Amygdala (tissue), 56 donors: ENCODE data around the gene CFAP61.
"Not testable (repeated sequence)": the region's sequence is repeated elsewhere in the genome, so short reads cannot be mapped to it uniquely, and the experiment has no call there.

Source experiments
- DNase-seq, 56 donors: peaks; one replicate each; lab custom pipeline; 2025; lab: John Stamatoyannopoulos, UW

Gene CFAP61

DNA sequence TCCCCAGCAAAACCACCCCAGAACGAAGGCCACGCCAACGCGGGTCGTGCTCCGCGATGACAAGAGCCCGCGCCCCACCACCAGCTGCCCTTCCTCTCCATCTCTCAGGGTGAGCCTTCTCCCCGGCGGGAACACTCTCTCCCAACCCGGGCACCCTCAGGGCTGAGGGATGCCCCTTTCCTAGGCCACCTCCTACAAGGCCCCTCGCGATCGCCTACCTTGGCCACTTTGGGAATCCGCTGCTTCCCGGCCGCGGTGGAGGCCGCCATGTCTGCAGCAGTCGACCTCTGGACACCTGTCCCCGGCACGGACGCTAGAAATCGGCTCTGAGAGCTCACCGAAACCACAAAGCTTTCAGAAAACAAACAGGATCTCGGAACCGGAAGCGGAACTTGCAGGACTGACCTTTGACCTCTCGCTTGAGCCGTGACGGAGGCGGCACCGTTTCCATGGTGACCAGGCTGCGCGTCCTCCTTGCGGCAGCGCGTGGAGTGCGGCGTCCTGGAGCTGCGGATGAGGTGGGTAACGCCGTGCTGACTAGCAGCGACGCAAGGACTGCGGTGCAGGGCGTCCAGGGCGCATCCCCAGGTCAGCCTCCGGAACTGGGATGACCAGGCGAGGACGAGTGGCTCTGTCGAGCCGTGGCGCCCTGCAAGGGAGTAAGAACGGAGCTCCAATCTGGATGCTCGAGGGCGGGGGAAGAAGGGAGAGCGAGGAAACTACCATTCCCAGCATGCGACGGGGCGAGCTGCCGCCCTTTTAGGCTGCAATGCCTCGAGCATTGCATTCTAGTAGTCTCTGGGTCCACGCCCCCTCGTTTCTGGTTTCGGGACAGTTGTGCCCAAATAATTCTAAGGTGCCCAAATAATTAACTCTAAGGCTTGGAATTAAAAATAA, at the start of gene CFAP61, which contains the start of gene CRNKL1:
Gene CFAP61, plus strand, starts transcription at position 459 of the 897 bp plus-strand sequence. CDS start 4,122 bp downstream, outside the sequence.
Gene CRNKL1, minus strand, starts transcription at position 393 of the 897 bp plus-strand sequence. Its CDS starts 124 bp downstream, at position 269.
- peak; percentile 81 to 99 (median 94) for DNase-seq

DNA sequence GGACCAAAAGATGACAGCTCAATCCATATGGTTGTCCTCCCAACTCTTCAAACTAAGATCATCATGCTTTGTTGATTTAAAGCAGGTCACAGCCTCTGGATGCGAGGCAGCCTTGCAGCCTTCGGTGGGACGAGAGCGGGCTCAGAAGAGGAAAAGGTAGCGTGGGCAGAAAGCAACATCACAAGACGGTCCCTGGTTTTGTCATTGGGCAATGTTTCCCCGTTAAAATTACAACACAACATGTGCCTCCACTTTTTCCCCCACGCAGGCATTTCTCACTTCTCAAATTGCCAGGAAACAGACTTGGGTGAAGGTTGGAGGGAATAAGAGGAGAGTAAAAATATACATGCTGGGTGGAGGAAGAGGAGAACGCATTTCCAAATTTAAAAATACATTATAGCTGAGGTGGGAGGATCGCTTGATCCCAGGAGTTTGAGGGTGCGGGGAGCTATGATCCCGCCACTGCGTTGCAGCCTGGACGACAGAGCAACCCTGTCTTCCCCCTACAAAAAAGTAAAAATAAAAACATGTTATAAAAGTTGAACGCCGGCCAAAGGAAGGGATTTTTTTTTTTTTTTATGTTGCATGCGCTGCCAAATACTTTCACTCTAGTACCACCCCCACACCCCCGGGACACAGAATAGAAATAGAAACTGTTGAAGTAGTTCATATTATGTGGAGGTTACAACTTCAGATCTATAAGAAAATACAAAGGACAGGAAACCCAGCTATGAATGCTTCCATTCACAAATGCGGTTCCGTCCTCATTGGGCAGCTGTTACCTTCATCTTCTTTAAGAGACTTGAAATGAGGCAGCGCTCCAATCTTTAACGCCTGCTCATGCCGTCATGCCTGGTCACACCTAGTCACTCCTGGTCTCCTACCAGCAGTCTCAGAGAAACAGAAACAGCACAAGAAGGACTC, 49.0 kb upstream of the CFAP61 start:
- DNase-seq = peak in 16 of 56 donors; percentile 27 to 81 (median 40)

DNA sequence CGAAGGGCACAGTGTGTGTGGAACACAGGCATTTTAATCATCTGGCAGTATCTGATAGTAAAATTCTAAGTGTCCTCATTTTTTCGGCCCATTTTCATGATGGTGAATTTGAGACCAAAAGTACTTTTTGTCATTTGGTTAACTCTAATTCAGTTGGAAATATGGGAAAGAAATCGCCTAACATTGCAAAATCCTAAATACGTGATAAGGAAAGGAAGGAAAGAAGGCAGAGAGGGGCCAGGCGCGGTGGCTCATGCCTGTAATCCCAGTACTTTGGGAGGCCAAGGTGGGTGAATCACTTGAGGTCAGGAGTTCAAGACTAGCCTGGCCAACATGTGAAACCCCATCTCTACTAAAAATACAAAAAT, 48.4 kb upstream of the CFAP61 start:
- not testable (repeated sequence) for DNase-seq

- no peak for DNase-seq
These were observed 47.0 kb upstream of the CFAP61 start for GRCh38 chr20:20005342-20005741.

DNA sequence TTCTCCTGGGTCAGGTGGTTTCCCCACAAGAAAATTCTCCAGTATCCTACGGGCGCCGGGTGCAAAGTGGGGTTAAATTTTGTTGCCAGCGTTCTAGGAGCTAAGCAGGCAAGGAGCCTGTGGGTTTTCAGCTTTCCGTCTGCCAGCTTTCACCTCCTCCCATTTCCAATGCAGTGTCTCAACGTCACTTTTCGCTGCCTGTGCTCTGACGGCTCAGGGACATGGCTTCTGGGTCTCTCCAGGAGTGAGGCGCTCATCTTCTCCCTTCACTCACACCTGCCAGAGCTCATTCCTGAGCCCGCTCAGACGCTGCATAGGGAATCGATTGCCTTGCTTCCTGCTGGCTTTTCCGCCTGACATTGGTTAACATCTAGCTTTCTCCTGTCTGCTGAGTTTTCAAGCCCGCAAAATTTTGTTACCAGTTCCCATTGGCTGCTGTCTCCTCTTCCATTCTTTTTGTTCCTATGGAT, 42.5 kb upstream of the CFAP61 start:
- peak in 1 of 56 donors; percentile 26 for DNase-seq

DNA sequence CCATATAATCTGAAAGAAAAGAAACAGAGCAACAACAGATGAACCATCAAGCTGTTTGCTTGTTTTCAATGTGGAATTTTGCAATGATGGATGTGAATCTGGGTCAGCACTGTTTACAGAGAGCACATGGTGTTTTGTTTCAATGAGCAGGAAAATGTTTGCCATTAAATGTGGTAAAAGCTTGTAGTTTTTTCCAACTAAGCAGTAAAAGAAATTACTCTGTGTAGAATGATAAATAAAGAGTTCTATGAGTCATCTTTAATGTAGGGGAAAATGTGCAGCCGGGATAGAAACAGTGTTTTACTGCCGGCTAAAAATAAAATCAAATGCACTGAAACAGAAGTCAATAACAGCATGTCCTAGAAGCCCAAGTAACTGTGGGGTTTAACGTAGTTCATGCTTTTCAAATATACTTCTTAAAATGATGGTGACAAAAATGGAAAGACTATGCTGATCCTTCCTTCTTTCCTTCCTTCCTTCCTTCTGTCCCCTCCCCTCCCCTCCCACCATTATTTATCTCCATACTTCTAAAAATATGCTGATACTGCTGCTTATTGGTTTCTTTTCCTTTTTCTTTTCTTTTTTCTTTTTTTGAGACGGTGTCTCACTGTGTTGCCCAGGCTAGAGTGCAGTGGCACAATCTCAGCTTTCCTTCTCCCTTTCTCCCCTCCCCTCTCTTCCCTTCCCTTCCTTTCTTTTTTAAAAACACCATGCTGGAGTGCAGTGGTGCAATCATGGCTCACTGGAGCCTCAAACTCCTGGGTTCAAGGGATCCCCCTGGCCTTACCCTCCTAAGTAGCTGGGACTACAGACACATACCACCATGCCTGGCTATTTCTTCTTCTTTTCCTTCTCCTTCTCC, 41.5 kb upstream of the CFAP61 start:
- DNase-seq = peak in 1 of 56 donors; percentile 54

DNA sequence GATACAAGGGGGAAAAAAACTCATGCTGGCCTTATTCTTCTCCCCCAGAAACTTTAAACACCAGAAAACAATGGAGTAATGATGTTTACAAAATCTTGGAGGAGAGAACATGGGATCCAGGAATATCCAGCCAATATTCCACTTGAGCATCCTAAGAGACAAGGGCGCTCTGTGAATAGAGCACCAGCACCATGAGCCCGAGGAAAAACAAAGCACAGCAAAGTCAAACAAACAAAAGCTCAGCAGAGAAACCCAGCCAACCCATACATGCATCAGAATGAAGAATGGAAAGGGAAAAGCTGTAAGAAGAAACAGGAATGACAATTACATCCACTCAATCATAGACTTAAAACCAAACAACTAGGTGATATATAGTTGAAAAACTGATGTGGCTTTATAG, 39.8 kb upstream of the CFAP61 start:
- DNase-seq = peak in 12 of 56 donors; percentile 15 to 64 (median 32)

DNA sequence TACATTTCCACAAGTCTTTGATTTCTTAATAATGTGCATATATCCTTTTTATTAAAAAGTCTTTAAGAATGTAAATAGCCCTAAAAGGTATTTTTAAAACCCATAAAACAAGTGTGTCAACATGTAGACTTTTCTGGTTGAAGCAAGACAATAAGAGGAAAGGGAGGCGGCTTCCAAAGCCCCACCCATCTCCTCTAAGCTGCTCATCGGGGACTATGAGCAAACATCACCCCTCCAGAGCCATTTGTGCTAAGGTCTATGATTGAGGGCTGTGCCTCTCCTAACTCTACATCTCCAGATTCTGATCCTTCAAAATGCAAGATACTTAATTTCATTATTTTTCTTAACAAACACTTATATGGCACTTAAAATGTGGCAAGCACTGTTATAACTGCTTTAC, 37.7 kb upstream of the CFAP61 start:
- no peak for DNase-seq

DNA sequence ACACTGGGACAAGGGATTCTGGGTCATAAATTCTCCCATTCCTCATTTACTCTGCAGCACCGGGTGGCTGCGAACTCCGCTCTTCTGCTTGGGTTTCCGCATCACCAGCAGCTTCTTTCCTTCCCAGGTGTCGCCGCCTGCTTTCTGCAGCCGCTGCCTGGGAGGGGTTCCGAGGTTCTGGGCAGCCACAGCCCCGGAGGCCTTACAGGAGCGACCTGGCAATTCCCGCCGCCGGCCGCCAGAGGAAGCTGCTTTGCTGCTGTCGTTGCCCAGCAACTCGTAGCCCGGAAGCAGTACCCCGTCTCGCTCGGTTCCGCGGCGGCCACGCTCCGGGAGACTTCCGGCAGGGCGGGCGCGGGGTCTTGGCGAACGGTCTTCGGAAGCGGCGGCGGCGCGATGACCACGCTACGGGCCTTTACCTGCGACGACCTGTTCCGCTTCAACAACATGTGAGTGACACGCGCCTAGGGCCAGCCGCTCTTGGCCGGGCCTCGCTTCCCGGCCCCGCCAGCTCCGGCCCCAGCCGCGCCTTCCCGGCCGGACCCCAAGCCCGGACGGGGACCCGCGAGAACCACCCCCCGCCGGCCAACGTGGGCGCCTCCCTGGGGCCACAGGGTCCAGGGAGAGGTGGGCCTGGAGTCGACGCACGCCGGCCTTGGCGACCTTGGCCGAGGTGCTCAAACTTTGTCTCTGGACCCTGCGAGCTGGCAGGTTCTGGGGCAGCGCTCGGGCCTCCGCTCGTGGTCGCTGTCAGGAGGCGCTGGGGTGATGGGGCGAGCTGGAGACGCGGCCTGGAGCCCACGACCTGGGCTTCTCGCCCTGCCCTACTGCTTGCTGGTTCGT, 35.1 kb upstream of the CFAP61 start, which contains the start of gene NAA20:
Gene NAA20, plus strand, starts transcription at position 362 of the 843 bp plus-strand sequence. Its CDS starts 35 bp downstream, at position 397.
- peak; percentile 36 to 97 (median 88) for DNase-seq

GRCh38 chr20:20017844-20018185, 34.5 kb upstream of the CFAP61 start:
- no peak for DNase-seq

GRCh38 chr20:20018366-20018765, 34.0 kb upstream of the CFAP61 start:
- DNase-seq = no peak

GRCh38 chr20:20019123-20019522, 33.2 kb upstream of the CFAP61 start:
- DNase-seq = no peak

DNA sequence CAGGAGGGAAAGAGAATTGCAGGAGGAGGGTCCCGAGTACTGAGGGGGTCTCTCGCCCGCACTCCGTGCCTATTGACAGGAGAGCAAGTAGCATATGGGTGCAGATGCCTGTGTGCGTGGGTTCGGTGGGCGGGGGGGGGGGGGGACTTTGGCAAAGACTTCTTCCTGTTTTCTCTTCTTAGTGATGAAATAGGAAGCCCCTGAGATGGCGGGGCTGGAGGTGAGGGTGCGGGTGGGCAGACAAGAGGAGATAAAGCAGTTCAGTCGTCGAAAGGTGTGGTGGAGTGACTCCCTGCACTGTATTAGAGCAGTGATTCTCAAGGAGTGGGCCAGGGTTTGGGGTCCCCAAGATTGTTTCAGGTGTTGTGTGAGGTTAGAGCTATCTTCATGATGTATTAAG, 31.4 kb upstream of the CFAP61 start:
- no peak for DNase-seq

DNA sequence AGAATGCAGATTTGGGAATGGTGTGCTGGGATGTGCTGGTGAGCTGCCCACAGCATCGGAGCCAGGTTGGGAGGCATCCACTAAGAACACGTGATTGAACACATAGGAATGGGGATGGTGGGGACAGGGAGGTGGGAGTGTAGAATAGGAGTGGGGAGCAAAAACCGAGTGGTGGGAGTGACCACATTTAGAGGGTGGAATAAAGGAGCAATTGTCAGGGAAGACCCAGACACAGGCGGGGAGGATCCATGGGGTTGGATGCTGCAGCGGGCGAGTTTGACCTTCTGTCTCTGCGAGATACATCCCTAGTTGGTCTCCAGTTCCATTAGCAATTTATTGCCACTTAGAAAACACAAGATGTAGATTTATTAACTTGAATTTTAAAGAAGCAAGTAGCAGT, 30.5 kb upstream of the CFAP61 start:
- no peak for DNase-seq

DNA sequence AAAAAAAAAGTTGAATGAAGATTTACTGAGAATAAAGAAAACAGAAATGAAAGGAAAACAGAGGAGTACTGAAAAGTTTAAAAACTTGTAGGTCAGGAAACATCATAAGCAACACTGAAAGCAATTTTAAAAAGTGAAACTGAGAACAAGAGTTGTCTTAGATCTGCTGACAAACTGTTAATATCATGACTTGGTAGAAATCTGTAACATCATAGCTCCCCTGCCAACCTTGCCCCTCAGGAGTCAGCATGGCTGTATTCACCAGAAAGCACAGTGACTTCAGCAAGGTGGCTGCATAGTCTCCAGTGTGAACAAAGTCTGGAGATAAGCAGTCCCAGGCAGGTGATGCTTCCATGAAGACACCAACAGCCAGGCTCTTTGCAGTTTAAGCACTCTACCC, 29.8 kb upstream of the CFAP61 start:
- DNase-seq = no peak

DNA sequence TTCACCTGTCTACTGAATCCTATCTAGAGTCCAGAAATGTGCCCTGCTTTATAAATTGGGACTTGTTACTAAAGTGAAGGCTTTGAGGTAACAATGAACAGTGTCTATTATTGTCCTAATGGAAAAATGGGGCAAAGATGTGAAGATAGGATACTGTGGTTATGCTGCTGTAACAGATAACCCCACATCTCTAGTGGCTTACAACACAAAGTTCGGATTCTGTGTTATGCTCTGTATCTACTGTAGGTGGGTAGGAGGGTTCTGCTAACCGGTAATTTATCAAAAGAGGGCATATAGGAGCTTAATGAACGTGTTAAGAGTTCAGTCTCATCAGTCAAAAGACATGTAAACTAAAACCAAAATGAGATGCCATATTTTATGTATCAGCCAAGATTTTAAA, 28.9 kb upstream of the CFAP61 start:
- no peak for DNase-seq

DNA sequence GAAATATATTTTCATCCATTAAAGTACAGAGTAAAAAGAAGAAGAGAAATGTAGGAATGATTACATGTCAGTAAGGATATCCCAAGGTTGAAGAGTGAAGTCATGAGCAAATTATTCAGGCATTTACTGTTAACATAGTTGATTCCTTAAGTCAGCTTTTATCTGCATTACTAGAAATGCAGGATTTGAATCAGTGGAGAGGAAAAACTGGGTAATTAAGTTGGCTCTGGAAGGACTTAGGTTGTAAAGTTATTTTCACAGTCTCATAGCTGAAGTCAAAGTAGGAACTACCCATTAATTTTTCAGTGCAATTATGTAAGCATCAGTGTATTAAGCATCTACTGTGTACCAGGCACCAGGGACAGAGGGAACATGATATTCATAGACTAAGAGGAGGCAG, 27.4 kb upstream of the CFAP61 start:
- DNase-seq = no peak

DNA sequence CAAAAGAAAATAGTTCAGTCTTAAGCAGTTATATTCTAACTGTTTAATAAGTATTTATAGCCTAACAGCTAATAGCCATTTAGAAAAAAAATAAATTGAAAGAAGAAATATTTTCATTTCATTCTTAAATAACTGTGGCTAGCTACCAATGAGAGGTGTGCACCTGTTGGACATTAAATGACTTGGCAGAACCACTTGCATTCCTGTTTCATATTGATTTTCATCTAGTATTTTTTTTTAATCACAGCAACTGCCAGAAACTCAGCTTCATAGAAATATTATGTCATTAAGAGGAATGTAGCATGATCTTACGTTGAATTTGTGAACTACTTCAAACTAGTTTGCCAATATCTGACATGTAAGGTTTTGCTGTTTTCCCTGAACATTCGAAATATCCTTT, 25.0 kb upstream of the CFAP61 start:
- DNase-seq = no peak

DNA sequence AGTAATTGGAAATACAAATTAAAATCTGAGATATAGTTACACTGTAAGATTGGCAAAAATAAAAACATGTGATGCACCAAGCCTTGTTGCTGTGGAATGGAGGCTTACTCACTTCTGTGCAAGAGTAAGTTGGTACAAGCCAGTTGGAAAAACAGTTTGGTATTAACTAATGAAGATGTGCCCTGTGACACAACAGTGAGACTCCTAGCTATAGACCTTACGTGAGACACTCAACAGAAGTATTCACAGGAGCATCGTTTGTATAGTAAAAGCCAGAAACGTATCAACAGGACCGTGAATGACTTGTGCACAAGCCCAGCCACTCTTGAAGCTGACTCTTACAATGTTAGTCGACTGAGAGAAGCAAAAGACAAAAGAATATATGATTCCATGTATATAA, 20.5 kb upstream of the CFAP61 start:
- DNase-seq = no peak
